ENCODE results near the gene SPN.

GRCh38 chr16:29701214-29701555, 38.1 kb downstream of the SPN start:
- no peak for TF ChIP-seq CTCF (IDR thresholded peaks at IDR 0.05)
- TF ChIP-seq POLR2A (IDR thresholded peaks at IDR 0.05) = no peak
